K562 (cell line): ENCODE data around the gene NINL. TPM values are rescaled to one million over a fixed set of nuclear protein-coding genes. Genes with fewer than 3 reads are reported as not detected.

ENCODE experiments used
- ATAC-seq: fragments of 200-7000 bp; cut with Tn5 transposase; 3 replicates; pipeline ENCODE4 v1.9.1; 2020; ENCODE audit warnings: moderate library complexity
- BruUV-seq: library from RNA; stranded (reverse); fragments of 400-500 nt; replicated peaks from 2 replicates; lab custom pipeline; 2021; lab: Mats Ljungman, UMichigan
- CTCF ChIA-PET: fragments of 300-600 bp; formaldehyde crosslinking; extraction: SDS; loops from one replicate; lab custom pipeline; 2021; ENCODE audit warnings: low intra/inter-chr PET ratio; lab: Yijun Ruan, JAX
- POLR2A ChIA-PET: fragments of 300-600, 350-650 bp; sonication (Branson Sonifier 250); formaldehyde crosslinking; extraction: SDS; loops from one replicate; lab custom pipeline; 2021; ENCODE audit warnings: antibody characterized with exemption, inconsistent platforms; lab: Yijun Ruan, JAX
- DNase-seq, 4 experiments: peaks; one replicate each; pipeline versions ENCODE4 v3.0.0 to v3.0.0-alpha.2; 2011 to 2018; ENCODE audit warnings: low spot score in 3 of 4, mixed read lengths in 3 of 4; ENCODE audit errors: extremely low read depth in 1 of 4
- FAIRE-seq: peaks from 2 replicates; lab custom pipeline; 2011; peaks lifted over from hg19 to GRCh38; lab: Jason Lieb, UNC
- H2AFZ ChIP-seq: 2 replicates; pipeline ENCODE4 v1.6.0; 2011; ENCODE audit warnings: low read depth, low read length, control low read depth, inconsistent platforms
- H3K27ac ChIP-seq: fragments of 200-600 bp; 3 replicates; pipeline ENCODE4 v1.8.0; 2011; ENCODE audit warnings: low read depth, mild to moderate bottlenecking, control low read depth, inconsistent platforms, low read length, moderate library complexity, mixed read lengths; ENCODE audit errors: extremely low read depth
- H3K27me3 ChIP-seq, 2 experiments: fragments of 300-600 bp in 1 of 2; 2 replicates in 1 of 2; 3 replicates in 1 of 2; pipeline versions ENCODE4 v1.6.0 to v1.8.0; 2011; ENCODE audit warnings: inconsistent platforms in 2 of 2, low read length in 2 of 2, mild to moderate bottlenecking in 1 of 2, mixed read lengths in 1 of 2, moderate library complexity in 1 of 2; ENCODE audit not compliant: control insufficient read depth in 2 of 2, insufficient read depth in 2 of 2
- H3K36me3 ChIP-seq: fragments of 300-600 bp; 3 replicates; pipeline ENCODE4 v1.8.0; 2011; ENCODE audit warnings: mild to moderate bottlenecking, low read length, inconsistent platforms; ENCODE audit not compliant: control insufficient read depth, insufficient read depth
- H3K4me1 ChIP-seq, 2 experiments: fragments of 200-600 bp in 1 of 2; replicated peaks in 1 of 2; 2 replicates in 1 of 2; 3 replicates in 1 of 2; pipeline versions ENCODE4 v1.5.1 to v1.8.0; 2011; ENCODE audit warnings: inconsistent platforms in 2 of 2, low read length in 2 of 2, mild to moderate bottlenecking in 1 of 2, mixed read lengths in 1 of 2, moderate library complexity in 1 of 2; ENCODE audit not compliant: control insufficient read depth in 2 of 2, insufficient read depth in 2 of 2
- H3K4me2 ChIP-seq: 2 replicates; pipeline ENCODE4 v1.6.1; 2011; ENCODE audit warnings: low read length, control low read depth, inconsistent platforms, mixed read lengths; ENCODE audit not compliant: insufficient read depth
- H3K4me3 ChIP-seq: fragments of 200-600 bp; sonication (generic), shearing (Covaris generic); 2 replicates; pipeline ENCODE4 v1.5.1; 2016; ENCODE audit warnings: control low read depth, inconsistent platforms
- H3K79me2 ChIP-seq: fragments of 200-600 bp; 3 replicates; pipeline ENCODE4 v1.8.0; 2011; ENCODE audit warnings: low read length, inconsistent platforms; ENCODE audit not compliant: control insufficient read depth, insufficient read depth
- H3K9ac ChIP-seq, 2 experiments: 2 replicates each; pipeline versions ENCODE4 v1.6.0 to v1.6.1; 2011; ENCODE audit warnings: low read depth in 2 of 2, low read length in 2 of 2, control low read depth in 1 of 2, inconsistent platforms in 1 of 2, mild to moderate bottlenecking in 1 of 2, mixed read lengths in 1 of 2; ENCODE audit not compliant: insufficient read depth in 1 of 2
- H3K9me1 ChIP-seq: one replicate; pipeline ENCODE4 v1.6.0; 2011; ENCODE audit warnings: inconsistent platforms, mild to moderate bottlenecking, low read length, moderate library complexity; ENCODE audit not compliant: control insufficient read depth, insufficient read depth
- H3K9me3 ChIP-seq: replicated peaks from 2 replicates; pipeline ENCODE4 v1.5.1; 2011; ENCODE audit warnings: low read depth, low read length, inconsistent platforms; ENCODE audit not compliant: control insufficient read depth, insufficient read depth
- H4K20me1 ChIP-seq: replicated peaks from 2 replicates; pipeline ENCODE4 v1.6.1; 2011; ENCODE audit warnings: low read length, inconsistent platforms, mixed read lengths; ENCODE audit not compliant: control insufficient read depth, insufficient read depth
- CBFB ChIP-seq: sonication (generic); formaldehyde crosslinking; IDR thresholded peaks from 2 replicates; pipeline ENCODE4 v1.4.0; 2020; ENCODE audit warnings: mild to moderate bottlenecking, missing genetic modification reagents
- DLX4 ChIP-seq: fragments of 250-450 bp; sonication (Bioruptor Pico); IDR thresholded peaks from 2 replicates; pipeline ENCODE4 v1.6.1; 2021; ENCODE audit warnings: mild to moderate bottlenecking
- FOXK1 ChIP-seq: sonication (generic); formaldehyde crosslinking; IDR thresholded peaks from 2 replicates; pipeline ENCODE4 v1.8.0; 2022; ENCODE audit warnings: missing genetic modification reagents, mild to moderate bottlenecking, borderline replicate concordance
- KHSRP ChIP-seq: fragments of 450-650 bp; IDR thresholded peaks from 2 replicates; pipeline ENCODE4 v1.6.1; 2017
- NCOR1 ChIP-seq: fragments of 450-650 bp; IDR thresholded peaks from 2 replicates; pipeline ENCODE4 v1.6.1; 2016; ENCODE audit warnings: mild to moderate bottlenecking, moderate library complexity
- NFE2 ChIP-seq: IDR thresholded peaks from 2 replicates; pipeline ENCODE4 v1.6.1; 2014; ENCODE audit warnings: antibody characterized with exemption, low read depth
- OTX1 ChIP-seq: fragments of 450-650 bp; formaldehyde crosslinking; IDR thresholded peaks from 2 replicates; pipeline ENCODE4 v1.4.0; 2022; ENCODE audit warnings: mild to moderate bottlenecking
- PML ChIP-seq: IDR thresholded peaks from 2 replicates; pipeline ENCODE4 v1.6.1; 2012; ENCODE audit warnings: low read length, inconsistent platforms
- SAFB ChIP-seq: fragments of 200-400 bp; formaldehyde crosslinking; IDR thresholded peaks from 2 replicates; pipeline ENCODE4 v1.6.1; 2017; ENCODE audit warnings: low read depth, low read length, borderline replicate concordance
- SAP30 ChIP-seq: fragments of 200-600 bp; sonication (generic); IDR thresholded peaks from 2 replicates; pipeline ENCODE4 v1.6.1; 2012; ENCODE audit warnings: borderline replicate concordance, low read depth, mild to moderate bottlenecking, moderate library complexity, low read length, control low read depth, inconsistent platforms; ENCODE audit not compliant: insufficient read depth, poor library complexity, severe bottlenecking
- TEAD2 ChIP-seq: fragments of 450-650 bp; IDR thresholded peaks from 2 replicates; pipeline ENCODE4 v1.6.1; 2016; ENCODE audit warnings: missing genetic modification characterization, control low read depth, missing compliant biosample characterization
- ZBTB9 ChIP-seq: fragments of 450-650 bp; formaldehyde crosslinking; IDR thresholded peaks from 2 replicates; pipeline ENCODE4 v1.4.0; 2020; ENCODE audit warnings: mild to moderate bottlenecking, moderate library complexity
- ZNF384 ChIP-seq: IDR thresholded peaks from 2 replicates; pipeline ENCODE4 v1.6.1; 2012; ENCODE audit warnings: low read depth, low read length, improper control_type of control experiment
- ZNF431 ChIP-seq: sonication (generic); formaldehyde crosslinking; IDR thresholded peaks from 2 replicates; pipeline ENCODE4 v1.8.0; 2022; ENCODE audit warnings: mild to moderate bottlenecking, missing genetic modification reagents
- ZNF583 ChIP-seq: fragments of 250-450 bp; sonication (Bioruptor Pico); IDR thresholded peaks from 2 replicates; pipeline ENCODE4 v1.4.0; 2020
- WGBS: fragments of 100-300 bp; shearing (Covaris generic); methylation state at CpG from one replicate; pipeline ENCODE4 v1.1.6; 2016; ENCODE audit warnings: low coverage, mixed read lengths; ENCODE audit not compliant: insufficient coverage; ENCODE audit errors: missing lambda C conversion rate; 5-methylcytosine and 5-hydroxymethylcytosine counted together
- in situ Hi-C: fragments of 300-500 bp; cut with MboI; formaldehyde crosslinking; loops from 4 replicates; pipeline ENCODE4 v1.15.0; 2018; ENCODE audit warnings: inconsistent platforms, mixed read lengths
- intact Hi-C: fragments of 100-400 bp; cut with micrococcal nuclease; formaldehyde crosslinking; loops from 2 replicates; pipeline ENCODE4 v1.14.2; 2022
- polyA plus RNA-seq, 8 experiments: library from polyadenylated mRNA; depleted of rRNA in 4 of 8; stranded (reverse) in 5 of 8; unstranded in 3 of 8; fragments of >200 nt; fragmentation: Nextera tagmentation in 2 of 8; fragmentation: Illumina TruSeq in 1 of 8; extraction: Ambion mirVana in 2 of 8; extraction: Trizol in 1 of 8; gene quantifications; 2 replicates each; pipeline versions ENCODE4 v1.2.1 to v1.2.3, GENCODE V29; 2011 to 2014; ENCODE audit warnings: inconsistent platforms in 1 of 8, missing spikeins in 1 of 8
- total RNA-seq, 7 experiments: library from RNA; depleted of rRNA in 6 of 7; stranded (reverse); fragments of >200 nt in 6 of 7; fragmentation: Illumina TruSeq in 2 of 7; extraction: Trizol in 2 of 7; gene quantifications; 2 replicates each; pipeline versions ENCODE4 v1.2.1 to v1.2.3, GENCODE V29; 2011 to 2021; ENCODE audit warnings: low replicate concordance in 1 of 7

The NINL gene
- total and polyA plus RNA-seq, 9 of the 15 experiments (the other 6 are each of a cell fraction or from before 2014, with no cell fraction given), result 0.03 to 0.22 (median 0.05) TPM; not detected in 5

- no peak for TF ChIP-seq SAP30
- no peak for TF ChIP-seq TEAD2
Observed at GRCh38 chr20:25623736-25624499, 38.6 kb upstream of the NINL start, which contains the start of gene NANP (continued).

DNA sequence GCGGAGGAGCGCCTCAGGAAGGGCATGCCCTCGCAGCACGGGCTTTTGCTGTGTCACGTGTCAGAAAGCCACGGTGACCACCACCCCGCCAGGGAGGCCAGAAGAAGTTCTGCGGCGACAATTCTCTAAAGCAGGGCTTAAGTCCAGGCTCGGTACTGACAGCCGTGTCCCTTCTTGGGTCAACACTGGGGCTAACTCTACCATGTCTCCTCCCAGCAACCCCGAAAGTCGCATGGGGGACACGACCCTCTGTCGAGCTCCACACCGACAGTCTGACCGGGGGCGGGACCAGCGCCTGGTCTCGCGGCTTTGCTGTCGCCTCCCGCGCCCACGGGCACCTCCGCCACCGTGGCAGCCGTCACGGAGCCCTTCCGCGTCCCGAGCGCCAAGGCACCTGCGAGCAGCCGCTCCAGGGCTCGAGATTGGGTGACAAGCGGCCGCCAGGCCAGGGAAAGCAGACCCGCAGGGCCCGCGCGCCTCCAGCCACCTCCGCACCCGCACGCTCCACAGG is 37.9 kb upstream of the NINL start:
- ChIA-PET CTCF (no interaction called here), POLR2A (no interaction called here)
- DNase-seq (peak in 2 of 4 experiments; percentile 33 to 53), ATAC-seq (peak; percentile 57), FAIRE-seq (no peak)
- H3K4me2 ChIP-seq, result peak overlapping the region; percentile 90
- H3K27me3 ChIP-seq, result no peaks in the 10 kb centered on the region
- H4K20me1 ChIP-seq, result no peaks in the 10 kb centered on the region
- peaks cover 13% of the 10 kb centered on the region; the same call in 2 of the 3 replicates for H3K36me3 ChIP-seq
- no peaks in the 10 kb centered on the region for H3K9me1 ChIP-seq
- in situ Hi-C loops, result no loop called here
- H3K4me3 ChIP-seq, result peak overlapping the region; percentile 59
- peak overlapping the region; percentile 94 for H3K27ac ChIP-seq
- intact Hi-C loops, result loop anchor here (5.0 kb wide), 1 partner anchor 74 kb away; the partner anchor contains the start of gene ZNF337
- H3K9me3 ChIP-seq, result no peaks in the 10 kb centered on the region
- peak overlapping the region; percentile 71 for H2AFZ ChIP-seq
- H3K4me1 ChIP-seq, result peaks cover 8 to 21% of the 10 kb centered on the region in 2 experiments; a peak in 4 of 5 replicates
- no TSS peak for BruUV-seq
- WGBS, result 1% methylated on average over 38 of the region's 45 CpGs
- H3K9ac ChIP-seq, result peak overlapping the region; percentile 91 to 98
- peaks cover 69% of the 10 kb centered on the region for H3K79me2 ChIP-seq
- TF ChIP-seq ZNF583 (no peak), KHSRP (no peak), NFE2 (peak; percentile 51), CBFB (CRISPR knock-in tag) (no peak), FOXK1 (0 out of 2 replicates have a peak, but pooled peaks have one; percentile 35), ZBTB9 (CRISPR knock-in tag) (0 out of 2 replicates have a peak, but pooled peaks have one; percentile 17), ZNF431 (CRISPR knock-in tag) (0 out of 2 replicates have a peak, but pooled peaks have one; percentile 21), SAFB (peak; percentile 81), ZNF384 (no peak), DLX4 (CRISPR knock-in tag) (no peak), PML (no peak), NCOR1 (no peak), OTX1 (no peak)
